Adrenal gland (tissue), 12 donors: ENCODE data around the gene SPAG8. TPM values are rescaled to one million over a fixed set of nuclear protein-coding genes. Genes with fewer than 3 reads are reported as not detected.

Experiments
- DNase-seq, 7 donors: peaks; one replicate each; pipeline ENCODE4 v3.0.0-alpha.2; 2019 to 2020
- H3K27ac ChIP-seq, 5 donors: fragments of 200-600 bp; sonication (generic) in 4 of 5; 1 replicate in 3 of 5; 2 replicates in 2 of 5; pipeline versions ENCODE4 v1.5.1 to v1.8.0; 2016 to 2020; ENCODE audit warnings: mild to moderate bottlenecking in 1 of 5
- H3K27me3 ChIP-seq: fragments of 200-600 bp; 2 replicates; pipeline ENCODE4 v1.8.0; 2021
- H3K36me3 ChIP-seq, 2 donors: fragments of 200-600 bp; replicated peaks in 1 of 2; 1 replicate in 1 of 2; 2 replicates in 1 of 2; pipeline versions ENCODE4 v1.5.1 to v1.8.0; 2018 to 2022
- H3K4me1 ChIP-seq, 2 donors: fragments of 200-600 bp; replicated peaks in 1 of 2; 1 replicate in 1 of 2; 2 replicates in 1 of 2; pipeline versions ENCODE4 v1.5.1 to v1.8.0; 2018 to 2021
- H3K4me3 ChIP-seq, 4 donors: fragments of 200-600 bp; sonication (generic) in 3 of 4; one replicate each; pipeline ENCODE4 v1.5.1; 2016 to 2018
- H3K9me3 ChIP-seq, 3 donors: fragments of 200-600 bp; sonication (generic) in 1 of 3; replicated peaks in 1 of 3; 1 replicate in 2 of 3; 2 replicates in 1 of 3; pipeline versions ENCODE4 v1.5.1 to v1.8.0; 2016 to 2021
- POLR2A ChIP-seq, 2 donors: fragments of 450-650 bp; IDR thresholded peaks; one replicate each; pipeline ENCODE4 v1.6.1; 2017; ENCODE audit warnings: antibody characterized with exemption in 2 of 2, mild to moderate bottlenecking in 2 of 2, moderate library complexity in 1 of 2
- WGBS, 4 donors: extraction: QIAGEN DNeasy Blood & Tissue Kit in 2 of 4; methylation state at CpG; one replicate each; pipeline versions ENCODE4 v1.1.5 to v1.1.7; 2013 to 2017; 5-methylcytosine and 5-hydroxymethylcytosine counted together
- intact Hi-C, 2 donors: fragments of 100-400 bp; cut with DNase I; formaldehyde crosslinking; loops; one replicate each; pipeline versions ENCODE4 v1.14.1 to v1.15.0; 2022 to 2023
- polyA plus RNA-seq, 3 donors: library from polyadenylated mRNA; stranded (reverse); fragments of 200-250 nt in 2 of 3; fragments of 350-450 nt in 1 of 3; fragmentation: Illumina TruSeq in 1 of 3; extraction: RNeasy Lipid Tissue Mini Kit (QIAGEN cat#74804) in 1 of 3; gene quantifications; one replicate each; pipeline ENCODE4 v1.2.3, GENCODE V29; 2013 to 2014
- total RNA-seq, 9 donors: library from RNA; depleted of rRNA in 4 of 9; stranded (reverse); fragments of >200 nt in 4 of 9; fragments of 120-200 nt in 1 of 9; fragmentation: NEBNext Ultra II Directional in 1 of 9; extraction: Animal tissue kit (Norgen Biotek cat#: 25700) in 1 of 9; gene quantifications; one replicate each; pipeline versions ENCODE4 v1.1.0 to v1.2.4, GENCODE V29; 2013 to 2023
- TF ChIP-seq, protein P1 (sequence below), 6 experiments: fragments of 450-650 bp in 4 of 6; fragments of 200-600 bp in 2 of 6; sonication (generic) in 1 of 6; IDR thresholded peaks; 1 replicate in 5 of 6; 2 replicates in 1 of 6; pipeline versions ENCODE4 v1.5.1 to v1.8.0; 2016 to 2021; ENCODE audit warnings: antibody characterized with exemption in 6 of 6, mild to moderate bottlenecking in 2 of 6, moderate library complexity in 1 of 6
- donor health status: healthy with polysubstance abuse.
- donor health status: Bipolar disorder and iron deficiency.
- donor health status: DM: yes; HTN: yes; CAD: no.
- donor health status: DM: no; HTN: no; CAD: no.
- donor health status: DM: no; HTN: no; CAD: no.
- donor health status: DM: yes; HTN: yes; CAD: no.

The SPAG8 gene
- total and polyA plus RNA-seq, 12 donors, result 0.98 to 9.2 (median 2.7) TPM

DNA sequence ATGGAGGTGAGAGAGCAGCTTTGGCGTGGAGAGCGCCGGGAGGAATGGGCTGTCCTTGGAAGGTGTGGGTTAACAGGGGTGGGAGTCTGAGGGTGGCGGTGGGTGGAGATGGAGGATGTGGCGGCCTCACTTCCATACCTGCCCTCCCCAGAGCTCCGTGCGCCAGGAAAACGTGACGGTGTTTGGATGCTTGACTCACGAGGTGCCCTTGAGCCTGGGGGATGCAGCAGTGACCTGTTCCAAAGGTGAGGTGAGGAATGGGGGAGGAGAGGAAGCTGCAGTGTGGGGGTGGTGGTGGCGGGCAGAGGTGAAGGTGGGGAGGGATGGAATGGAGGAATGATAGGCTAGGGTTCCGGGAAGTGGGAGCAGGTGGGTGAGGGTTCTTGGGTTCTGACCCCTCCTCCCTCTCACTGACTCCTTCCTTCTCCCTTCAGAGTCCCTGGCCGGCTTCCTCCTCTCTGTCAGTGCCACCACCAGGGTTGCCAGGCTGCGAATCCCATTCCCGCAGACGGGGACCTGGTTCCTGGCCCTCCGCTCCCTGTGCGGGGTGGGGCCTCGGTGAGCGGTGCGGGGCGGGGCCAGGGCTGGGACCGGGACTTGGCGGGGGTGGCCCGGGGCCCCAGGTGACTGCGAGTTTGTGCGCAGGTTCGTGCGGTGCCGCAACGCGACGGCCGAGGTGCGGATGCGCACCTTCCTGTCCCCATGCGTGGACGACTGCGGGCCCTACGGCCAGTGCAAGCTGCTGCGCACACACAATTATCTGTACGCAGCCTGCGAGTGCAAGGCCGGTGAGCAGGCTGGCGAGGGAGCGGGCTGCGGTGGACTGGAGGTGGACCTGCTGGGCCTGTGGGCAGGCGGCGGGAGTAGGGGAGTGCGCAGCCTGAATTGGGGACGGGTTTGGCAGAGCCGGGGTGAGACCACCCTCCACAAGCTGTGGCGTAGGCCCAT is 34.0 kb upstream of the SPAG8 start:
- Histone ChIP-seq H3K4me3 (no peak overlapping the region), H3K27me3 (no peaks in the 10 kb centered on the region), H3K4me1 (peaks cover 17 to 33% of the 10 kb centered on the region in 2 donors), H3K27ac (peak overlapping the region in 2 of 5 donors; percentile 33 to 68), H3K9me3 (no peaks in the 10 kb centered on the region), H3K36me3 (peaks cover 0 to 5% of the 10 kb centered on the region in 2 donors)
- intact Hi-C loops, result no loop called here
- TF ChIP-seq, protein P1, sequence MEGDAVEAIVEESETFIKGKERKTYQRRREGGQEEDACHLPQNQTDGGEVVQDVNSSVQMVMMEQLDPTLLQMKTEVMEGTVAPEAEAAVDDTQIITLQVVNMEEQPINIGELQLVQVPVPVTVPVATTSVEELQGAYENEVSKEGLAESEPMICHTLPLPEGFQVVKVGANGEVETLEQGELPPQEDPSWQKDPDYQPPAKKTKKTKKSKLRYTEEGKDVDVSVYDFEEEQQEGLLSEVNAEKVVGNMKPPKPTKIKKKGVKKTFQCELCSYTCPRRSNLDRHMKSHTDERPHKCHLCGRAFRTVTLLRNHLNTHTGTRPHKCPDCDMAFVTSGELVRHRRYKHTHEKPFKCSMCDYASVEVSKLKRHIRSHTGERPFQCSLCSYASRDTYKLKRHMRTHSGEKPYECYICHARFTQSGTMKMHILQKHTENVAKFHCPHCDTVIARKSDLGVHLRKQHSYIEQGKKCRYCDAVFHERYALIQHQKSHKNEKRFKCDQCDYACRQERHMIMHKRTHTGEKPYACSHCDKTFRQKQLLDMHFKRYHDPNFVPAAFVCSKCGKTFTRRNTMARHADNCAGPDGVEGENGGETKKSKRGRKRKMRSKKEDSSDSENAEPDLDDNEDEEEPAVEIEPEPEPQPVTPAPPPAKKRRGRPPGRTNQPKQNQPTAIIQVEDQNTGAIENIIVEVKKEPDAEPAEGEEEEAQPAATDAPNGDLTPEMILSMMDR (IDR thresholded peaks at IDR 0.05), result no peak
- TF ChIP-seq POLR2A (IDR thresholded peaks at IDR 0.05), result no peak
- peak in 5 of 7 donors; percentile 35 to 73 (median 43) for DNase-seq
- WGBS, 4 donors, result 51 to 69% (median 62%) methylated on average over 31 to 53 of the region's 53 CpGs

DNA sequence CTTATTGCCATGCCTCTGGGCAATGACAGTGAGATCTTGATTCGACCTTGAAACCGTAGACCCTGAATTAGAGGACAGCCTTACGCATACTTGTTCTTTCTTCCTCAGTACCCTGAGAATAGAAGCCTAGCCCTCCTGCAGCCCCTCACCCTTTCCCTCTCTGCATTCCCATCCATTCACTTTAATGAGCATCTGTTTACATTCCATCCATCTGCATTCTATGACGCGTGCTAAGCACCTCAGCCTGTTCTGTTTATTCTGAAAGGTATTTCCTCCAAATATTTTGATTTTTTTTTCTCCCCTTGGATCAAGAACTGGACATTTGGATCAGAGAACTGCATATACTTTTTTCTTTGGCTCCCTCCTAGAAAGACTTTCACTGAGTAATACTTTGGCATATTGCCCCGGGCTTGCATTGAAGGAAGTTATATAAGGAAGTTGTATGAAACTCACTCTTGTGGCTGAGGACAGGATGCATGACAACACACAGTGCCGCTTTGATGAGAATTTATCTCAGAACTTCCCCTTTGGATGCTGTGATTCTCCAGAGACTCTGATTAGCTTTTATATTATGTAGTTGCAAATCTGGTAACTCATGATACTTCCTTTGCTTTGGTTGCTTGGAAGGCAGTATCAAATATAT is 32.7 kb upstream of the SPAG8 start:
- Histone ChIP-seq H3K27ac (peak overlapping the region in 4 of 5 donors; percentile 22 to 68 (median 34)), H3K4me1 (peaks cover 17 to 33% of the 10 kb centered on the region in 2 donors), H3K27me3 (no peaks in the 10 kb centered on the region), H3K36me3 (peaks cover 0 to 5% of the 10 kb centered on the region in 2 donors), H3K4me3 (no peak overlapping the region), H3K9me3 (no peaks in the 10 kb centered on the region)
- intact Hi-C loops, result no loop called here
- DNase-seq, result peak; percentile 54 to 76 (median 70)
- 33 to 38% (median 34%) methylated on average over 7 of the region's 7 CpGs for WGBS, 4 donors
- TF ChIP-seq, protein P1 (IDR thresholded peaks at IDR 0.05), result no peak
- no peak for TF ChIP-seq POLR2A (IDR thresholded peaks at IDR 0.05)

- TF ChIP-seq, protein P1 (IDR thresholded peaks at IDR 0.05), result no peak
- TF ChIP-seq POLR2A (IDR thresholded peaks at IDR 0.05), result no peak
- peaks cover 12 to 29% of the 10 kb centered on the region in 2 donors for H3K4me1 ChIP-seq
- H3K4me3 ChIP-seq, result no peak overlapping the region
- intact Hi-C loops, result no loop called here
- H3K9me3 ChIP-seq, result no peaks in the 10 kb centered on the region
- WGBS, 4 donors, result 71 to 92% (median 87%) methylated on average over 3 of the region's 3 CpGs
- DNase-seq, result no peak
- H3K36me3 ChIP-seq, result peaks cover 0 to 5% of the 10 kb centered on the region in 2 donors
- H3K27ac ChIP-seq, result no peak overlapping the region
- H3K27me3 ChIP-seq, result no peaks in the 10 kb centered on the region
These were observed 30.7 kb upstream of the SPAG8 start for GRCh38 chr9:35842795-35843194.

DNA sequence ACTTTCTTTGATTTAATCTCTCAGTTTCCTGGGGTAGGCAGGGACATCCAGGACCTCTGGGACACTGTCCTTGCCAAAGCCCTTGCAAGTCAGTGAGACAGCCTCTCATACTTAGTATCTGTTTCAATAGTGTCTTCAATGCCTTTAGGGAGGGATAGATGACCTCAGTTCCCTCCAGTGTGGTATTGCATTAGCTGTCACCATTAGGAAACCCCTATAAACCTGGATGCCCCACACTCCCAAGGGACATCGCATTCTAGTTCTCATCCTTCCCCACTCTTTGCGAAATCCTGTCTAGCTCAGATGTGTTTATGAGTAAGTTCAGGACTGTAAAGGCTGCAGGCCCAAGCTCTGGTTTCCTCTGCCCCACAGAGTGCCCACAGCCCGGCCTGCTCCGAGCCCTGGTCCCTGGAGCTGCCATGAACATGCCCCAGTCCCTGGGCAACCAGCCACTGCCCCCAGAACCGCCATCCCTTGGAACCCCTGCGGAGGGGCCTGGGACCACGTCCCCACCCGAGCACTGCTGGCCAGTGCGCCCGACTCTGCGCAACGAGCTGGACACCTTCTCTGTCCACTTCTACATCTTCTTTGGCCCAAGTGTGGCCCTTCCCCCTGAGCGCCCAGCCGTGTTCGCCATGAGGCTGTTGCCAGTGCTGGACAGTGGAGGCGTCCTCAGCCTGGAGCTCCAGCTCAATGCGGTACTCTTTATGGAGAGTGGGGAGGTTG is 30.1 kb upstream of the SPAG8 start:
- Histone ChIP-seq H3K4me3 (no peak overlapping the region), H3K9me3 (no peaks in the 10 kb centered on the region), H3K36me3 (peaks cover 0 to 5% of the 10 kb centered on the region in 2 donors), H3K4me1 (peaks cover 12 to 26% of the 10 kb centered on the region in 2 donors), H3K27ac (no peak overlapping the region), H3K27me3 (no peaks in the 10 kb centered on the region)
- 89 to 100% (median 95%) methylated on average over 9 to 17 of the region's 17 CpGs for WGBS, 4 donors
- no peak for TF ChIP-seq POLR2A (IDR thresholded peaks at IDR 0.05)
- TF ChIP-seq, protein P1 (IDR thresholded peaks at IDR 0.05), result no peak
- DNase-seq, result no peak
- intact Hi-C loops, result no loop called here
